Psoas muscle (tissue), 8 donors: ENCODE data around the gene NFATC1. TPM values are rescaled to one million over a fixed set of nuclear protein-coding genes. Genes with fewer than 3 reads are reported as not detected.

Source experiments
- ATAC-seq, 4 donors: fragments of 200-7000 bp; cut with Tn5 transposase; one replicate each; pipeline ENCODE4 v1.9.1; 2020; ENCODE audit warnings: moderate library complexity in 3 of 4, mild to moderate bottlenecking in 2 of 4
- DNase-seq, 2 donors: peaks; one replicate each; pipeline ENCODE4 v3.0.0-alpha.2; 2020
- H3K27ac ChIP-seq: fragments of 200-600 bp; one replicate; pipeline ENCODE4 v1.8.0; 2022
- H3K27me3 ChIP-seq, 3 donors: fragments of 200-600 bp in 1 of 3; one replicate each; pipeline versions ENCODE4 v1.6.1 to v1.8.0; 2013 to 2022; ENCODE audit warnings: low read length in 2 of 3, mild to moderate bottlenecking in 2 of 3, moderate library complexity in 1 of 3; ENCODE audit not compliant: insufficient read depth in 3 of 3
- H3K36me3 ChIP-seq, 2 donors: fragments of 200-600 bp in 1 of 2; one replicate each; pipeline versions ENCODE4 v1.6.1 to v1.8.0; 2013 to 2022; ENCODE audit warnings: low read depth in 1 of 2, mild to moderate bottlenecking in 1 of 2, moderate library complexity in 1 of 2; ENCODE audit not compliant: insufficient read depth in 1 of 2
- H3K4me1 ChIP-seq: fragments of 200-600 bp; one replicate; pipeline ENCODE4 v1.8.0; 2022
- H3K4me3 ChIP-seq: fragments of 200-600 bp; one replicate; pipeline ENCODE4 v1.8.0; 2022; ENCODE audit warnings: mild to moderate bottlenecking
- H3K9me3 ChIP-seq: fragments of 200-600 bp; one replicate; pipeline ENCODE4 v1.8.0; 2022
- CTCF ChIP-seq: fragments of 200-600 bp; IDR thresholded peaks from one replicate; pipeline ENCODE4 v1.8.0; 2022; ENCODE audit warnings: antibody characterized with exemption
- WGBS, 3 donors: extraction: QIAGEN DNeasy Blood & Tissue Kit; methylation state at CpG; one replicate each; pipeline versions ENCODE4 v1.1.6 to v1.1.7; 2013; 5-methylcytosine and 5-hydroxymethylcytosine counted together
- intact Hi-C, 2 donors: fragments of 100-400 bp; cut with DNase I; formaldehyde crosslinking; loops; one replicate each; pipeline versions ENCODE4 v1.11.0 to v1.14.2; 2022
- polyA plus RNA-seq, 3 donors: library from polyadenylated mRNA; stranded (reverse); fragments of 200-250 nt; gene quantifications; one replicate each; pipeline ENCODE4 v1.2.3, GENCODE V29; 2013
- total RNA-seq, 4 donors: library from RNA; stranded (reverse); fragmentation: NEBNext Ultra II Directional in 2 of 4; extraction: Animal tissue kit (Norgen Biotek cat#: 25700) in 2 of 4; gene quantifications; one replicate each; pipeline versions ENCODE4 v1.2.1 to v1.2.4, GENCODE V29; 2021 to 2023
- donor health status: healthy with polysubstance abuse.
- donor health status: DM: no; HTN: no; CAD: no; lungs with moderate emphysema.
- donor health status: Bipolar disorder and iron deficiency.
- donor health status: healthy.
- donor health status: DM: yes; HTN: yes; CAD: no.
- donor health status: DM: no; HTN: no; CAD: no.
- donor health status: DM: no; HTN: no; CAD: no.
- donor health status: DM: yes; HTN: yes; CAD: no.

Gene NFATC1
- total and polyA plus RNA-seq, 7 donors: 3.0 to 28.7 (median 21.0) TPM

- H3K4me3 ChIP-seq: no peak overlapping the region
- no peak for TF ChIP-seq CTCF
- no peak overlapping the region for H3K27ac ChIP-seq
- ATAC-seq (no peak), DNase-seq (peak in 1 of 2 donors; percentile 6)
- no peaks in the 10 kb centered on the region for H3K27me3 ChIP-seq
- WGBS, 3 donors: 86 to 88% (median 87%) methylated on average over 22 of the region's 22 CpGs
- no peaks in the 10 kb centered on the region for H3K9me3 ChIP-seq
- intact Hi-C loops: no loop called here
- peaks cover 18% of the 10 kb centered on the region for H3K4me1 ChIP-seq
- H3K36me3 ChIP-seq: peaks cover 0 to 31% of the 10 kb centered on the region in 2 donors
These were observed 92.1 kb downstream of the NFATC1 start for GRCh38 chr18:79487801-79488201.

- ATAC-seq (no peak), DNase-seq (peak; percentile 7 to 26)
- intact Hi-C loops: no loop called here
- no peak for TF ChIP-seq CTCF
- H3K9me3 ChIP-seq: no peaks in the 10 kb centered on the region
- 88 to 91% (median 89%) methylated on average over 26 of the region's 26 CpGs for whole genome bisulfite sequencing, 3 donors
- H3K4me3 ChIP-seq: no peak overlapping the region
- H3K27ac ChIP-seq: no peak overlapping the region
- peaks cover 0 to 33% of the 10 kb centered on the region in 2 donors for H3K36me3 ChIP-seq
- peaks cover 18% of the 10 kb centered on the region for H3K4me1 ChIP-seq
- H3K27me3 ChIP-seq: no peaks in the 10 kb centered on the region
These were observed 92.8 kb downstream of the NFATC1 start for GRCh38 chr18:79488311-79489050.

- peaks cover 0 to 38% of the 10 kb centered on the region in 2 donors for H3K36me3 ChIP-seq
- H3K4me3 ChIP-seq: no peak overlapping the region
- DNase-seq (peak; percentile 7 to 51), ATAC-seq (no peak)
- TF ChIP-seq CTCF: no peak
- H3K9me3 ChIP-seq: no peaks in the 10 kb centered on the region
- intact Hi-C loops: no loop called here
- H3K27ac ChIP-seq: no peak overlapping the region
- H3K4me1 ChIP-seq: peaks cover 18% of the 10 kb centered on the region
- 93 to 94% (median 94%) methylated on average over 31 to 32 of the region's 32 CpGs for WGBS, 3 donors
- no peaks in the 10 kb centered on the region for H3K27me3 ChIP-seq
These were observed 93.5 kb downstream of the NFATC1 start for GRCh38 chr18:79489051-79489898.

GRCh38 chr18:79489899-79490625 lies 94.3 kb downstream of the NFATC1 start:
- no peak overlapping the region for H3K4me3 ChIP-seq
- no peaks in the 10 kb centered on the region for H3K9me3 ChIP-seq
- intact Hi-C loops: no loop called here
- 81 to 85% (median 83%) methylated on average over 16 of the region's 16 CpGs for WGBS, 3 donors
- no peak overlapping the region for H3K27ac ChIP-seq
- no peaks in the 10 kb centered on the region for H3K27me3 ChIP-seq
- TF ChIP-seq CTCF: no peak
- H3K4me1 ChIP-seq: peaks cover 18% of the 10 kb centered on the region
- DNase-seq: peak; percentile 5 to 23
- no peak for ATAC-seq
- H3K36me3 ChIP-seq: peaks cover 0 to 38% of the 10 kb centered on the region in 2 donors
